ENCODE data around the gene NFILZ. TPM values are rescaled to one million over a fixed set of nuclear protein-coding genes. Genes with fewer than 3 reads are reported as not detected.

NFILZ gene
- total RNA-seq, 1 experiment from 2014 or later: not detected

Other genes with a start within 250 kb of the NFILZ start
- gene RAB11B, start 240.3 kb upstream of the NFILZ start, total RNA-seq (2021; ENCODE audit: unreplicated experiment): 140 TPM
- gene MARCHF2, start 217.3 kb upstream of the NFILZ start, total RNA-seq (2021; ENCODE audit: unreplicated experiment): 22.5 TPM
- gene HNRNPM, start 185.7 kb upstream of the NFILZ start, total RNA-seq (2021; ENCODE audit: unreplicated experiment): 298 TPM
- gene PRAM1, start 128.0 kb upstream of the NFILZ start, total RNA-seq (2021; ENCODE audit: unreplicated experiment): 1.3 TPM
- gene ZNF414, start 116.5 kb upstream of the NFILZ start, total RNA-seq (2021; ENCODE audit: unreplicated experiment): 31.9 TPM
- gene MYO1F, start 53.2 kb upstream of the NFILZ start, total RNA-seq (2021; ENCODE audit: unreplicated experiment): 0.39 TPM
- 10.2 TPM for gene ADAMTS10, start 19.9 kb upstream of the NFILZ start, total RNA-seq (2021; ENCODE audit: unreplicated experiment)
- not detected for gene ACTL9, start 68.2 kb downstream of the NFILZ start, total RNA-seq (2021; ENCODE audit: unreplicated experiment)
- not detected for gene OR2Z1, start 91.0 kb downstream of the NFILZ start, total RNA-seq (2021; ENCODE audit: unreplicated experiment)
- 34.2 TPM for gene ZNF558, start 201.7 kb downstream of the NFILZ start, total RNA-seq (2021; ENCODE audit: unreplicated experiment)
- gene MBD3L1, start 201.7 kb downstream of the NFILZ start, total RNA-seq (2021; ENCODE audit: unreplicated experiment): not detected

Data from HCT116 (cell line).